IMR-90 (cell line): ENCODE measurements around the gene MEX3B.

ENCODE experiments used
- CTCF ChIP-seq: conservative IDR thresholded peaks from 2 replicates; pipeline ENCODE4 v1.5.1; 2012; ENCODE audit warnings: mild to moderate bottlenecking, low read depth, low read length, improper control_type of control experiment
- NFE2L2 ChIP-seq: fragments of 150-350 bp; IDR thresholded peaks from 2 replicates; pipeline ENCODE4 v1.6.1; 2016; ENCODE audit warnings: low read depth, mild to moderate bottlenecking, low read length
- POLR2A ChIP-seq: IDR thresholded peaks from 2 replicates; pipeline ENCODE4 v1.6.1; 2012; ENCODE audit warnings: mild to moderate bottlenecking, low read depth, low read length

DNA sequence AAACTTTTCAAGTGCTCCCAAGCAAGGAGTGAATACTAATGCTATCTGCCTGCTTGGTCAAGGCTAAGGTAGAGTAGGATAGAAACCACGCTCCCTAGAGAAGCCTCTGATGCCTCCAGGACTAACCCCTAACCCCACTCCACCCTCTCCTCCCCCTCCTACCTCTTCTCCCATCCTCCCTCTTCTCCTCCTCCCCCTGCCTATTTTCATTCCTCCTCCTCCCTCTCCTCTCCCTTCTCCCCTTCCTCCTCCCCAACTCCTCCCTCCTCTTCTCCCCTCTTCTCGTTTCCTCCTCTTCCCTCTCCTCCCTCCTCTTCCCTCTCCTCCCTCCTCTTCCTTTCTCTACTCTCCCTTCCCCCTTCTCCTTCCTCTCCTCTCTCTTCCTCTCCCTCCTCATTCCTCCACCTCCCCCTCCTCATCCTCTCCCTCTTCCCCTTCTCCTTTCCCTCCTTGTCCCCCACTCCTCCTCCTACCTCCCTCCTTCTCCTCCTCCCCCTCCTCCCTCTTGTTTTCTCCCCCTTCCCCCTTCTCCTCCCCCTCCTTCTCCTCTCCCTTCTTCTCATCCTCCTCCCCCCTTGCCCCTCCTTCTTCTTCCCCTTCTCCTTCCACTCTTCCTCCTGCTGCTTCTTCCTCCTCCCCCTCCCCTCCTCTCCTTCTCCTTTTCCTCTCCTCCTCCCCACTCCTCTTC is 12.8 kb upstream of the MEX3B start:
- TF ChIP-seq CTCF (no peak), POLR2A (no peak), NFE2L2 (no peak)
